Measurements from ENCODE around the gene PPP2R2B.
"Not testable (repeated sequence)": the region's sequence is repeated elsewhere in the genome, so short reads cannot be mapped to it uniquely, and the experiment has no call there.

Gene PPP2R2B

GRCh38 chr5:146586752-146587151 lies 291.8 kb downstream of the PPP2R2B start:
- no peak for DNase-seq

GRCh38 chr5:146584750-146585149 lies 293.8 kb downstream of the PPP2R2B start:
- no peak for DNase-seq

GRCh38 chr5:146582051-146582596 lies 296.4 kb downstream of the PPP2R2B start:
- no peak for DNase-seq

GRCh38 chr5:146580237-146580636 lies 298.3 kb downstream of the PPP2R2B start:
- peak; percentile 41 for DNase-seq

GRCh38 chr5:146574713-146575112 lies 303.8 kb downstream of the PPP2R2B start:
- DNase-seq, result no peak

GRCh38 chr5:146568161-146568560 lies 310.4 kb downstream of the PPP2R2B start:
- DNase-seq, result no peak

- DNase-seq, result peak; percentile 25
Observed at GRCh38 chr5:146565764-146566367, 312.7 kb downstream of the PPP2R2B start.

- no peak for DNase-seq
Observed at GRCh38 chr5:146564007-146564762, 314.4 kb downstream of the PPP2R2B start.

GRCh38 chr5:146562461-146562860 lies 316.1 kb downstream of the PPP2R2B start:
- DNase-seq, result no peak

- no peak for DNase-seq
Observed at GRCh38 chr5:146561711-146562110, 316.8 kb downstream of the PPP2R2B start.

- no peak for DNase-seq
Observed at GRCh38 chr5:146560205-146560812, 318.2 kb downstream of the PPP2R2B start.

- DNase-seq, result not testable (repeated sequence)
Observed at GRCh38 chr5:146556884-146557283, 321.7 kb downstream of the PPP2R2B start.

GRCh38 chr5:146553446-146553845 lies 325.1 kb downstream of the PPP2R2B start:
- no peak for DNase-seq

- DNase-seq, result no peak
Observed at GRCh38 chr5:146549615-146550014, 328.9 kb downstream of the PPP2R2B start.

GRCh38 chr5:146548781-146549449 lies 329.6 kb downstream of the PPP2R2B start:
- DNase-seq, result no peak

GRCh38 chr5:146544232-146544631 lies 334.3 kb downstream of the PPP2R2B start:
- no peak for DNase-seq

- peak; percentile 57 for DNase-seq
Observed at GRCh38 chr5:146541958-146542849, 336.4 kb downstream of the PPP2R2B start.

GRCh38 chr5:146540414-146540813 lies 338.1 kb downstream of the PPP2R2B start:
- no peak for DNase-seq

GRCh38 chr5:146539973-146540372 lies 338.6 kb downstream of the PPP2R2B start:
- no peak for DNase-seq

- no peak for DNase-seq
Observed at GRCh38 chr5:146538432-146538831, 340.1 kb downstream of the PPP2R2B start.

- DNase-seq, result no peak
Observed at GRCh38 chr5:146533882-146534281, 344.7 kb downstream of the PPP2R2B start.

GRCh38 chr5:146533260-146533857 lies 345.2 kb downstream of the PPP2R2B start:
- peak; percentile 45 for DNase-seq
